UCSD-AML1 (cell line): ENCODE measurements around the gene CALHM6.

Source experiments
- DNase-seq: peaks from one replicate; lab custom pipeline; 2025; ENCODE audit not compliant: unreplicated experiment; lab: John Stamatoyannopoulos, UW

CALHM6 gene

DNA sequence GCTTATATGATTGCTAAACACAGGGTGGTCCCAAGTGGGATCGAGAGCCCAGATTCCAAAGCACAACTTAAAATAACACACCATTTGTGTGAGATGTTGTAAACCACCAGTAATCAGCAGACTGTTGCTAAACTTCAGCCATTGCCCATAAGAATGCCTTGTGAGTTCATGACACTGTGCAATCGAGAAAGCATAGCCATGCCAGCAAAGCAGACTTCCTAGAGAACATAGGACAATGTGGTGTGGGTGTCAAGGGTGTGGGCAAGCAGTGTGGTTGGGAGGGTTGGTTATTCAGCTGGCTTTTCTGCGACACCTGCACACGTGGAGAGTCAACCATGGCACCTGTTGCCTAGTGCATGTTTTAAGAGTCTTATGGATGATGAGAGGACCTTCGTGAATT, 16.1 kb upstream of the CALHM6 start:
- DNase-seq, result no peak

DNA sequence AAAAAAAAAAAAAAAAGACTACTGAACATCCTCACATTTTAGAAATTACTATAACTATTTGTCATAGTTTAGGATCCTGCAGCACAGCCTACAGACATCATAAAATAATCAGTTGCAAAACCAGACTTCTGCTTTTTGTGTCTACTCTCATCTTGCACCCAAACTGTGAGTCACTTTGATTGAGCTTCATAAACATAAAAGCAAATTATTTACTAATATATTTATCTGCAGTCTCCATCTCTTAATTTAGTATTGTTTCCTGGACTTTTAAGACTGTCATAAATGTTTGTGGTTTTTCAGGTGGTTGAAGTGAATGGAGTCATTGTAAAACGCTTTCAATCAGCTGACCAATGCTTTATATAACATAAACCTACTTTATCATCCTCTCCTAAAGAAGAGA, 14.8 kb upstream of the CALHM6 start:
- DNase-seq, result no peak

DNA sequence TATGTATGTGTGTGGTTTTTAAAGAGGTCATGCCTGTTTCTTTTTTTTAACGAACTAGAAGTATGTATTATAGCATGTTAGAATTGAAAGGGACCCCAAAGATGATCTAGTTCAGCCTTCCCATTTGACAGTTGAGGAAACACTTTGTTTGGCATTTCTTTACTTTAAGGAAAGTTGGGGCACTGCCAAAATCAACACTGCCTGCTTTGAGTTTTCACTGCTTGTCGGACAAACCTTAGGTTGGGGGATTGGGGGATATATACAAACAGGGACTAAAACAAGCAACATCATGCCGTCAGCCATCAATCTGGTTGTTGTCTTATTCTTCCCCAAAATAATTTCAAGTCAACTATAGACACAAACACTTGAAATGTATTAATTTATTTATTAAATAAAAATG, 14.1 kb upstream of the CALHM6 start:
- no peak for DNase-seq

DNA sequence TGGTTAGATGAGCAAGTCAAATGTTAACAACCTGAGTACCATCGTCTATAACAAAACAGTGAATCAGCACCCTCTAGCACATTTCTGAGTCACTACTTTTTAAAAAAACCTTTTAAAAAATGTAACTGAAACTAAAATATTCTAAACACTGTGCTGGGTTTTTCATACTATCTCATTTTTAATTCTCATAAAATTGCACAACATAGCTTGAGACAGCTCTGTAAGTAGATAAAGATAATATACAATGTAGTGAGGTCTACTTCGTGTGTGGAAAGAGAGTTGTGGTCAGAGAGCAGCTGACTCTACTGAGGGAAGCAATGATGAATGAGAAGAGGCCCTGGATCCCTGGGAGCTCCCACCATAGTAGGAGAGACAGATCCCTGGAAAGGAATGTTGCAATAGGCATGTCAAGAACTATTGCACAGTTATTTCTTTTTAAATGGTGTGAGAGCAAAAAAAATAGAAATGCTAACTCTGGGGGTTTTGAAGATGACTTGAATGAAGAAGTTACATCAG, 13.6 kb upstream of the CALHM6 start:
- DNase-seq, result no peak

DNA sequence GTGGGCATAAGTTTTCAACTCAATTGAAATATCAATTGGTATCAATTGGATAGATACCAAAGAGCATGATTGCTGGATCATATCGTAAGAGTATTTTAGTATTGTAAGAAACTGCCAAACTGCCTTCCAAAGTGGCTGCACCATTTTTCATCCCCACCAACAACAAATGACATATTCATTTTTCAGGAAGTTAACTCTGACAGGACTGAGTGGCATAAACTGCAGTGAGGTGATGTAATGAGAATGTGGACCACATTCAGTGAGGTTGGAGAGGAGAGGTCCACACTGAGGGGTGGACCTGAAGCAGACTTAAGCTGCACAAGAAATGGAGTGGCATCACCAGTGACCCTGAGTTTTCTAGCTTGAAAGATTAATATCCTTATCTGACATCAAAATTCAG, 11.6 kb upstream of the CALHM6 start:
- DNase-seq, result no peak

DNA sequence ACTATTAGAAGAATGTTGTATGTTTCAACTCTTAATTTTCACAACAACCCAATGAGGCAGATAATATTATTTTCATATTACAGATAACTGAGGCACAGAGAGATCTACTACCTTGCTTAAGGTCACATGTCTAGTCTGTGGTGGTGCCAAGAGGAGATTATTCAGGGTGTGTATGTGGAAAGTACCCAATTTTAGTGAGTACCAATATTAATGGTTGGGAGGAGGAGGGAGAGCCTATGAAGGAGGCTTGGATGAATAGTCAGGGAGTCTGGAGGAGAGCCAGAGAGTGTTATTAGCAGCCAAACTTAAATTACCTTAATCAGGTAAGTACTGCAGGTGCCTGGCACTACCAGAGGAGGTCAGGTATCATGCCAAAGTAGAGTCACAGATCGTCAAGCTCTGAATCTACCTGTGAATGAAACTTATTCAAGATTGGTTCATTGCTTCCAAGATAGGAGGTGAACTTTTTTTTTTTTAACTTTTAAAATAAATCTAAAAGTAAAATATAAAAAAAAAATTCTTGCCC, 10.9 kb upstream of the CALHM6 start:
- DNase-seq, result no peak

DNA sequence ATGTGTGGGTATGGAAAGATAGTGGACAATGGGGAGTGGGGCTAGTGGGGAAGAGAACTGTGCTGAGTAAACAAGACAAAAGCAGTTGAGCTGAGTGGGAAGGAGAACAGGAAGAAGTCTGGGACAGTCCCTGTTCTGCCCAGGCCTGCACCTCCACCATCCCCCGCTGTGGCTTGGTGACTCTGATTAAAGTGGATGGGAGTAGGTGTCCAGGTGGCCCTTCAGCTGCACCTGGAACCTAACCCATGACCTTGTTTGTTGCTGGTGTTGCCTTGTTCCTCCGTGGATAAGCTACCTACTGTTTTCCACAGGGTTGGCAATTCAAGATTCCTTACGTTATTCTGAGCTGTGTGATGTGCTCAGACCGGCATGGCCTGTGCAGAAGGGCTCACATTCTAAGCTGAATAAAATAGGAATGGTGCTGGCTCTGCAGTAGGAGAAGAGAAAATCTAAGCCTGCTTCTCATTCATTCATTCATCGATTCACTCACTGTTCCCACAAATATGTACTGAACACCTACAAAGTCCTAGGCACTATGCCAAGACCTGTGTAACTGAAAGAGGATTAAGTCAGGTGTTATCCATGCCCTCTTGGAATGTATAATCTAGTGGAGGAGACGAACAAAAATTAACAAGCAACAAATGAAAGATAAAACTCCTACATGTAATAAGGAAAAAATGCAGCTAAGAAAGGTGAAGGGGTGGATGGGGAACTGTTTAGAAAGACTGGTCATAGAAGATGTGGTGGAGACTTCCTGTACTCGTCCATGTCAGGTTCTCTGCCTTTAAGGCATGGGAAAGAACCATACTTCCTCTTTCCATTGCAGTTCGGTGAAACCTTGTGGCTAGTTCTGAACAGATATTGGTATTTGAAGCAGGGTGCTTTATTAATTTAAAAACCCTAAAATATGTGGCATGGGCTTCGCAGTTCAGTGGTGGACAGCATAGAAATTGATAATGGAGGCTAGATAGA, 10.1 kb upstream of the CALHM6 start:
- peak; percentile 58 for DNase-seq

DNA sequence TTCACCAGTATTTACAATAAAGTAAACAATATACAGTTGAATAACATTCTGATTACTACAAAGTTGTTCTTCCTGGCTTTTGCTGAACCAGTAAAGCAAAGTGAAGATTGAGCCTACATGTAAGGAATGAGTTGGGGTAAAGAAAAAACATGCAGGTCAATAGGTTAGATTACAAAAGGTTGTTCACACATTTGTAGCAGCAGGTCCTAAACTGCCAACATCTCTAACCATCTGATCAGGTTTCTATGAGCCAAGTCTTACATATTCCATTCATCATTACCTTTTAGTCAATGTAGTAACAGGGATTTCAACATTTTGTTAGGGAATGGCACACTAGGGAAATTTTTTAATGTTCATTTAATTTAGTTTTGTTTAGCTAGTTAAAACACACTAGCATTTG, 9.3 kb upstream of the CALHM6 start:
- DNase-seq, result no peak

DNA sequence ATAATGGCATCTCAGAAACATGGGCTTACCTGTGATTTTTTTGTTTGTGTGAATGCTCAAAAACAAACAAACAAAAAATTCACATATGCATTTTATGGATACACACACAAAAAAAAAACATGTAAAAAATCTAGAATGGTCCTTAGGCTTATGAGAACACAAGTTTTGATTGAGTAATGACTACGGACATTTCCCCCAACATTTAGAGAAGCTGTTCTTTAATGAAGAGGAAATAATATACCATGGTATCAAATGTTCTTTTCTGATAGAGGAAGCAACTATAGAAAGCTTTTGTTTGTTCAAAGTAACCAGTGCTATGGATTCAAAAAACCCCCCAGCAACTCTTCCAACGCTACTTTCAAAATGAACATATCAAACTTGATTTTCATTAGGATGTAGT, 8.6 kb upstream of the CALHM6 start:
- no peak for DNase-seq

DNA sequence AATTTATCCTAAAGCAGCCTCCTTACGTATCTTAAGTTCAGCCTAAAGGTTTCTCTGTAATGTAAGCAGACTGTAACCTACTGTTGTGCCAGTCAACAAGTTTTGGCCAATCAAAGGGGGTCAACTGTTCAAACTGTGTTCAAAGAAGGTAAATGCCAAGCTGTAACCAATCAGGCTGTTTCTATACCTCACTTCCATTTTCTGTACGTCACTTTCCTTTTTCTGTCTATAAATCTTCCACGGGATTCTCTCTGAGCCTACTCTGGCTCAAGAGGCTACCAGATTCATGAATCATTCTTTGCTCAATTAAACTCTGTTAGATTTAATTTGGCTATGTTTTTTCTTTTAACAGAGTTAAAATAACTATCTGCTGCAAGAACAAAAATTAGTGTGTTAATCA, 5.1 kb upstream of the CALHM6 start:
- DNase-seq, result no peak

DNA sequence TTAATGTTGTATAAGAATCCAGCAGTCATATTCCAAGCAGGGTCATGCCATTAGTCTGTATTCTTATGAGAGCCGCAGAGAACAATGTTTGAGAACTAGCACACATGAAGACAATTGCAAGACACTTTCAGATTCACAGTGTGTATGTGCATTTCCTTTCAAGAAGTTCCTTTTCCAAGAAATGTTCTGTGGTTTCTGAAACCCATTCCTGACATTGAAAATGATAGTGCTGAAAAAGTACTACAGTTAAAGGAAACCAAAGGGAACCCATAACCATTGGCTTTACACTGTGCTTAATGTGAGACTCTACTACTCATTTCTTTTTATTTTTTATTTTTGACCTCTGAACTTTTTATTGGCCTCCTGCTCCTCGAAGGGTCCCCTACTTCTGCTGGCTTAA, 4.2 kb upstream of the CALHM6 start:
- no peak for DNase-seq

DNA sequence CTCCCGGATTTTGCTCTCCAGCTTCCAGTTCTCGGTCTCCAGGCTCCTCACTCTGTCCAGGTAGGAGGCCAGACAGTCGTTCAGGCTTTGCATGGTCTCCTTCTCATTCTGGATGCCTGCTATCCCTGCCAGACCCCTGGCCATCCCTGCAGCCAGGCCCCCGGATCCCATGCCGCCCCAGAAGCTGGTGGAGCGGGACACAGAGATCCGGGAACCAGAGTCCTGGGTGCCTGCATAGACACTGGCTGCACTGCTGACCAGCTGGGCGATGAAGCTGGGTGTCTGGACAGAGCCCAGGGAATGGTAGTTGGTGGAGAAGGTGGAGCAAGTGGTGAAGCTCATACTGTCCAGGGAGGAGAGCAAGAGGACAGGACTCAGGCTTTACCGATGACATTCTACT, 2.9 kb upstream of the CALHM6 start:
- DNase-seq, result no peak

DNA sequence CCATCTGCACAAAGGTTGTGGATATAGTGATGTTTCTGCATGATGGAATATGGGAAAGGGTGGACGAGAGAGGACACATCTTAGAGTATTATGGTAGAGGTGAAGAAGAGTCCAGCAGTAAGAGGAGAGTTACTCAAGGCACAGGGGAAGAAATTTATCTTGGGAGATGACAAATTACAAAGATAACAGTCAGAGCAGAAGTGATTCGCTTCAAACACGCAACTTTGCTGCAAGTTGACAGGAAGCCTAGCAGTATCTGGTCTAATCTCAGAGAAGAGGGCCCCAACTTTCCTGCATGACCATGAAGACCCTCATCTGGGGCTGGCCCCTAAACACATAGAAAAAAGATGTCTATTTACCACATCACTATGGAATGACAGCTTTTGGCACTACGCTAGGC, 1.2 kb upstream of the CALHM6 start:
- DNase-seq, result no peak

DNA sequence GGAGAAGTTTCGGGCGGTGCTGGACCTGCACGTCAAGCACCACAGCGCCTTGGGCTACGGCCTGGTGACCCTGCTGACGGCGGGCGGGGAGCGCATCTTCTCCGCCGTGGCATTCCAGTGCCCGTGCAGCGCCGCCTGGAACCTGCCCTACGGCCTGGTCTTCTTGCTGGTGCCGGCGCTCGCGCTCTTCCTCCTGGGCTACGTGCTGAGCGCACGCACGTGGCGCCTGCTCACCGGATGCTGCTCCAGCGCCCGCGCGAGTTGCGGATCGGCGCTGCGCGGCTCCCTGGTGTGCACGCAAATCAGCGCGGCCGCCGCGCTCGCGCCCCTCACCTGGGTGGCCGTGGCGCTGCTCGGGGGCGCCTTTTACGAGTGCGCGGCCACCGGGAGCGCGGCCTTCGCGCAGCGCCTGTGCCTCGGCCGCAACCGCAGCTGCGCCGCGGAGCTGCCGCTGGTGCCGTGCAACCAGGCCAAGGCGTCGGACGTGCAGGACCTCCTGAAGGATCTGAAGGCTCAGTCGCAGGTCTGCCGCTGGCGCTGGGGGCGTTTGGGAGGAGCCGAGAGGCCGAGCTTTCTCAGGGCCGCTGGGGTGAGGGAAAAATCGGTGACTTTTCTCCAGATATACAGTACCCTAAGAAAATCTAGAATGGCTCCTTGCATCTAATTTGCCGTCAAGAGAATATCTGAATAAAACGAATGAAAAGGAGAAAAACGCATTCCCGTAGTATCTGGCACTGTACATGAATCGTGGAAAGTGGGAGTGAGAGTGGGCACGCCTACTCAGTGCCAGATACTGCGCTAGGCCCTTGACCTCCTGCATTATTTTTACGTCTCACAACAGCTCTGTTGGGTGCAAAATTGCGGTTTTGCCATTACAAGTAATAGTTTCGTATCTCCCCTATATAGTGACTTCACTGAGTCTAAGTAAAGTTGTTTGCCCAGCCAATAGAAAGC, 1.0 kb downstream of the CALHM6 start:
- DNase-seq, result no peak

DNA sequence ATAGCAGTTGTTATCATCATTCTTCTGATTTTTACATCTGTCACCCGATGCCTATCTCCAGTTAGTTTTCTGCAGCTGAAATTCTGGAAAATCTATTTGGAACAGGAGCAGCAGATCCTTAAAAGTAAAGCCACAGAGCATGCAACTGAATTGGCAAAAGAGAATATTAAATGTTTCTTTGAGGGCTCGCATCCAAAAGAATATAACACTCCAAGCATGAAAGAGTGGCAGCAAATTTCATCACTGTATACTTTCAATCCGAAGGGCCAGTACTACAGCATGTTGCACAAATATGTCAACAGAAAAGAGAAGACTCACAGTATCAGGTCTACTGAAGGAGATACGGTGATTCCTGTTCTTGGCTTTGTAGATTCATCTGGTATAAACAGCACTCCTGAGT, 2.1 kb downstream of the CALHM6 start:
- DNase-seq, result no peak

DNA sequence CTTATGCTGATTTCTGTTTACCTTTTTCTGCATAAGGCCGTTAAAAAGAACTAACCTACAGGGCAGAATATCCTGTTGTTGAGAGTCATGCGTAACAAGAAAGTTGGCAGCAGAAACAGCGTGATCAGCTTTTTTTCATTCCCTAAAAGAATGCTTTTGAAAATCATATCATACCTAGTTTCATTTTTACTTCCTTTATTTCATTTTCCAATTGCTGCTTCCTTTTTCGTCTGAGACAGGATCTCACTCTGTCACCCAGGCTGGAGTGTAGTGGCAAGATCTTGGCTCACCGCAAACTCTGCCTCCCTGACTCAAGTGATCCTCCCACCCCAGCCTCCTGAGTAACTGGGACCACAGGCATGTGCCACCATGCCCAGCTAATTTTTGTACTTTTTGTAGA, 4.1 kb downstream of the CALHM6 start:
- peak; percentile 66 for DNase-seq

DNA sequence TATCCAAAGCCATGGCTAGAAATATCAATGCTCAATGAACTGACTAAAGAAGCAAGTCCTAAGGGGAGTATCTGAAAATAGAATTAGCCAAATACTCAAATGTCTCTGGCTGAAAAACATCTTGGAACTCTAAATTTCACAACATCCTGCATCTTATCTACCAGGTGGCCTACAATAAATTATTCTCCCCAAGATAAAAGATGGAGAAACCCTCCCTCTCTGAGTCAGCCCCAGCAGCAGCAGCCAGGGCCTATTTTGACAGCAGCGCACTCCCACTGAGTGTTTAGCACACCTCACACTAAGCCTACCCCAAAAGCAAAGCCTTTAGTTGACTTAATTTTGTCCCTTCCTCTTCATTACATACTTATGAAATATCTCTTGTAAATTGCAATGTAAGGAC, 5.9 kb downstream of the CALHM6 start:
- DNase-seq, result no peak

DNA sequence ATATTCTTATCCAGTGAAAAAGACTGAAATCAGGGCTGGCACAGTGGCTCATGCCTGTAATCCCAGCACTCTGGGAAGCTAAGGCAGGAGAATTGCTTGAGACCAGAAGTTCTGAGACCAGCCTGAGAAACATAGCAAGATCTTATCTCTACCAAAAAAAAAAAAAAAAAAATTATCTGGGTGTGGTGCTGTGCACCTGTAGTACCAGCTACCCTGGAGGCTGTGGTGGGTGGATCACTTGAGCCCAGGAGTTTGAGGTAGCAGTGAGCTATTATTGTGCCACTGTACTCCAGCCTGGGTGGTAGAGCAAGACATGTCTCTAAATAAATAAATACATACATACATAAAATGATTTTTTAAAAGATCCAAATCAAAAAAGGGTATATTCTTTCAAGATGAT, 6.3 kb downstream of the CALHM6 start:
- DNase-seq, result no peak

DNA sequence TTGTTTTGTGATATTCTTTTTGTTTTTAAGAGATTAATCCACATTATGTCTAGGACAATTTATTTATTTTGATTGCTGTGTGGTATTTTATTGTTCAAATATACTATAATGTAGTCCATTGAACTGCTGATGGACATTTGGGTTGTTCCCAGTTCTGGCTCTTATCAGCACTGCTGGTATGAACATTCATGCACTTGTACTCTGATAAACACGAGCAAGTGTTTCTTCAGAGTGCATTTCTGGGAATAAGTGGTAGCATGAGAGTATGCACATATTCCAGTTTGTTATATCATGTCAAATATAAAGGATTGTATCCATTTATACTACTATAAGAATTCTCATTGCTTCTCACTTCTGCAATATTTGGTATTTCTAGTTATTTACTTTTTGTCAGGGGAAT, 7.1 kb downstream of the CALHM6 start:
- no peak for DNase-seq

DNA sequence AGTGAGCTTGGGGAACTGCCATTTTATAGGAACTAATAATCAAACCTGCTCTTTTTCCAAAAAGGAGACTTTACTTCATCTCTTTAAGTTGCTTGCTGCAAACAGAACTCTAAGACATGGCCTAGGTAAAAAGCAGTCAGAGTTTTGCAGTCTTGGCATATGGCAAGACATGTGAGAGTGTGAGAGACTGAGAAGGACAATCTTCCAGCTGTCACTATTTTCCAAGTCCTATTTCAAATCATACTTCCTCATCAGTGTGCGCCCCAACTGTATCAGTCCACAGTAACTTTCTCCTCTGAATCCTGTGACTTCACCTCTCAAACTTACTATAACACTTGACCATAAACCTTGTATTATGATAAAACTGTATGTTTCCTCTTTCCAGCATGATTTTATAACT, 10.4 kb downstream of the CALHM6 start:
- no peak for DNase-seq

DNA sequence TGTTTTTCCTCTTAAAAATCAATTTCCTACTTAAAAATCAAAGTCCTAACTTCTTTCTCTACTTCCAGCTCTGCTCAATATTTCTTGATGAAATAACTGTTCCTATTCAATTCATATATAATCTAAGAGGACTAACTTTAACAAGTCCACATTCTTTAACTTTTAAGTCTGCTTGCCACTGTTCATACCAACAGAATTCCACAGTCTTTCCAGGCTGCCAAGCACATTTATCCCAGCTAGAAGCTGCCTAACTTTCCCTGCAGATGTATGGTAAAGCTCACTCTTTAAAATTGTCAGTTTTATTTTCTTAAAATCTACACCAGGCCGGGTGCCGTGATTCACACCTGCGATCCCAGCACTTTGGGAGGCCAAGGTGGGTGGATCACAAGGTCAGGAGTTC, 11.5 kb downstream of the CALHM6 start:
- DNase-seq, result no peak

DNA sequence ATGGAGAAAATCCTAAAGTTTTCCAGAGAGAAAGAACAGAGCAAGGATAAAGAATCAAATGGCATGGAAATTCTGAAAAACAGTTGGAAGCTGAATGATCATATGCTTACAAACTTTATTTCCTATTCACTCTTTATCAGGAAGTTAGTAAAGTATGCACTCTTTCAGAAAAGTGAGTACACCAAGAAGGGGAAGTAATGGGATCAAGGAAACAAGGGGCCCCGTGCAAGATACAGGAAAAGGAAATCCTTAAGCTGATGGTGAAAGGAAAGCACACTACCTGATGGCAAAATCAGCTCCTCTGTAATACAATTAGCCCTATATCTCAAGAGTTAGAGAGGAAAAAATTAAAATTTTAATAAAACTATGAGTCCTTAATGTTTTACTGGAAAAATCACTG, 14.0 kb downstream of the CALHM6 start:
- no peak for DNase-seq
